ENCODE results near the gene F10. TPM values are rescaled to one million over a fixed set of nuclear protein-coding genes. Genes with fewer than 3 reads are reported as not detected.
A peak's percentile ranks its signal among the peaks of the same experiment; 100 is the strongest.

The F10 gene
- total and polyA plus RNA-seq, 8 donors: 1.1 to 59.4 (median 3.8) TPM

DNA sequence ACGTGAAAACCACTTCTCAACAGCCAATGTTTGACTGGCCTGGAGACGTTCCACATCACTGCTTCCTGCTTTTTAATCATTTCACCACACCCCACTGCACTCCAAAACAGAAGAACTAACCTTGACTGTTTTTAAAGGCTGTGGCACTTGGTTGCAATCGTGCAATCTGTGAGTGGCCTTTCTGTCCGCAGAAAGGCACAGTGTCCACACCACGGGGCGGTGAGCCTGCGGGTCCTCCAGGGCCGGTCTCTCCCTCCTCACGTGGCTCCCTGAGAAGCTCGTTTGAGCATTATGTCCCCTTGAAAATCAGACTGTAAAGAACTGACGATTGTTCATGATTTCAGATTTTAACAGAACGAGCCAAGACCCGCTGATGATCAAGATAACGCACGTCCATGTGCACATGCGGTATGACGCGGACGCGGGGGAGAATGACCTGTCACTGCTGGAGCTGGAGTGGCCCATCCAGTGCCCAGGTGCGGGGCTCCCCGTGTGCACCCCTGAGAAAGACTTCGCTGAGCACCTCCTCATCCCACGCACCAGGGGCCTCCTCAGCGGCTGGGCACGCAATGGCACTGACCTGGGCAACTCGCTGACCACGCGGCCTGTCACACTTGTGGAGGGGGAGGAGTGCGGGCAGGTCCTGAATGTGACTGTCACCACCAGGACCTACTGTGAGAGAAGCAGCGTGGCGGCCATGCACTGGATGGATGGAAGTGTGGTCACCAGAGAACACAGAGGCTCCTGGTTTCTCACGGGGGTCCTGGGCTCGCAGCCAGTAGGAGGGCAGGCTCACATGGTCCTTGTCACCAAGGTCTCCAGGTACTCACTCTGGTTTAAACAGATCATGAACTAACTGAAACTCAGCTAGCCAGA lies 48.9 kb downstream of the F10 start:
- no peak overlapping the region for H3K4me3 ChIP-seq
- FAIRE-seq: no peak
- no peaks in the 10 kb centered on the region for H3K9me3 ChIP-seq
- ATAC-seq: peak in 2 of 4 donors; percentile 42 to 52
- 91 to 92% methylated on average over 34 of the region's 34 CpGs for WGBS, 2 donors
- DNase-seq: no peak
- H3K4me1 ChIP-seq: no peaks in the 10 kb centered on the region
- intact Hi-C loops (cut with DNase I): no loop called here
- no peak overlapping the region for H3K27ac ChIP-seq
- peaks cover 0 to 15% (median 12%) of the 10 kb centered on the region in 3 donors for H3K36me3 ChIP-seq
- H3K27me3 ChIP-seq: no peaks in the 10 kb centered on the region
- TF ChIP-seq CTCF (IDR thresholded peaks at IDR 0.05): no peak

GRCh38 chr13:113172419-113172926 lies 49.9 kb downstream of the F10 start:
- no peak for TF ChIP-seq CTCF (IDR thresholded peaks at IDR 0.05)
- H3K4me3 ChIP-seq: no peak overlapping the region
- intact Hi-C loops (cut with DNase I): no loop called here
- ATAC-seq (no peak), FAIRE-seq (no peak), DNase-seq (no peak)
- WGBS, 2 donors: 93% methylated on average over 13 of the region's 13 CpGs
- H3K36me3 ChIP-seq: peaks cover 0 to 25% (median 16%) of the 10 kb centered on the region in 3 donors
- H3K9me3 ChIP-seq: no peaks in the 10 kb centered on the region
- no peak overlapping the region for H3K27ac ChIP-seq
- no peaks in the 10 kb centered on the region for H3K4me1 ChIP-seq
- no peaks in the 10 kb centered on the region for H3K27me3 ChIP-seq

- H3K9me3 ChIP-seq: no peaks in the 10 kb centered on the region
- peak in 2 of 4 donors; percentile 30 to 34 for ATAC-seq
- no peak for TF ChIP-seq CTCF (IDR thresholded peaks at IDR 0.05)
- DNase-seq: no peak
- H3K4me1 ChIP-seq: no peaks in the 10 kb centered on the region
- H3K27me3 ChIP-seq: no peaks in the 10 kb centered on the region
- H3K27ac ChIP-seq: no peak overlapping the region
- no peak for FAIRE-seq
- H3K36me3 ChIP-seq: peaks cover 0 to 59% (median 26%) of the 10 kb centered on the region in 3 donors
- intact Hi-C loops (cut with DNase I): no loop called here
- H3K4me3 ChIP-seq: no peak overlapping the region
- WGBS, 2 donors: 69 to 76% methylated on average over 5 of the region's 5 CpGs
Observed at GRCh38 chr13:113176280-113176679, 53.7 kb downstream of the F10 start.

DNA sequence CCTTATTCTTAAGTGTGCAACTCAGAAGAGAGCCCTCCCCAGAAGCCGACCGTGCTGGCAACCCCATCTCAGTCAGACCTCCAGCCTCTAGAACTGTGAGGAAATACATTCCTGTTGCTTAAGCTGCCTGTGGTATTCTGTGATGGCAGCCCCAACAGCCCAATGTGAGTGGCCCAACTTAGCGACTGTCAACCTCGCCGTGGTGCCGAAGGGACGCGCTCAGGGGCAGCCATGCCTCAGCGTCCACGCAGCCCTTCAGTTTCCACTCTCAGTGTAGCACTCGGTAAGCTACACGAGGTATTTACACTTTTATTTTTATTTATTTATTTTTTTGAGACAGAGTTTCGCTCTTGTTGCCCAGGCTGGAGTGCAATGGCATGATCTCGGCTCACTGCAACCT lies 54.2 kb downstream of the F10 start:
- Histone ChIP-seq H3K27ac (no peak overlapping the region), H3K4me3 (no peak overlapping the region), H3K9me3 (no peaks in the 10 kb centered on the region), H3K27me3 (no peaks in the 10 kb centered on the region), H3K36me3 (peaks cover 0 to 59% (median 22%) of the 10 kb centered on the region in 3 donors), H3K4me1 (no peaks in the 10 kb centered on the region)
- FAIRE-seq: no peak
- TF ChIP-seq CTCF (IDR thresholded peaks at IDR 0.05): no peak
- no peak for DNase-seq
- intact Hi-C loops (cut with DNase I): no loop called here
- ATAC-seq: no peak
- 95 to 97% methylated on average over 14 of the region's 14 CpGs for WGBS, 2 donors
